ENCODE results near the gene ZFPM1.

GRCh38 chr16:88415381-88415705, 37.7 kb upstream of the ZFPM1 start:
- TF ChIP-seq POLR2A (IDR thresholded peaks at IDR 0.05), result no peak
- TF ChIP-seq CTCF (IDR thresholded peaks at IDR 0.05), result no peak
